Motor neuron (in vitro differentiated cells): ENCODE results near the gene COMT. TPM values are rescaled to one million over a fixed set of nuclear protein-coding genes. Genes with fewer than 3 reads are reported as not detected.

ENCODE experiments used
- ATAC-seq, 8 experiments: fragments of 200-7000 bp; cut with Tn5 transposase; replicated peaks in 6 of 8; 2 replicates each; pipeline ENCODE4 v1.8.0; 2021; ENCODE audit warnings: mild to moderate bottlenecking in 8 of 8, moderate library complexity in 8 of 8
- H3K27ac ChIP-seq, 2 donors: fragments of 250-450 bp; sonication (Bioruptor Pico); 2 replicates each; pipeline ENCODE4 v1.9.0; 2021; ENCODE audit warnings: antibody characterized with exemption in 2 of 2, mild to moderate bottlenecking in 2 of 2, moderate library complexity in 1 of 2
- H3K4me1 ChIP-seq, 2 donors: fragments of 250-450 bp; sonication (Bioruptor Pico); replicated peaks in 1 of 2; 2 replicates each; pipeline ENCODE4 v1.6.1; 2021; ENCODE audit warnings: antibody characterized with exemption in 2 of 2, mild to moderate bottlenecking in 2 of 2, moderate library complexity in 1 of 2
- H3K4me3 ChIP-seq, 5 donors: fragments of 250-450 bp; sonication (Bioruptor Pico); 2 replicates each; pipeline ENCODE4 v1.9.0; 2021; ENCODE audit warnings: antibody characterized with exemption in 5 of 5, mild to moderate bottlenecking in 5 of 5, moderate library complexity in 4 of 5
- WGBS, 10 experiments: fragments of 450-650 bp; shearing (Covaris generic); methylation state at CpG; one replicate each; pipeline ENCODE4 v1.0.0; 2022; 5-methylcytosine and 5-hydroxymethylcytosine counted together
- in situ Hi-C, 9 experiments: fragments of 400-800 bp; cut with MboI; loops; one replicate each; pipeline ENCODE4 v1.15.0; 2021; ENCODE audit warnings: low sequenced_read_pairs in 9 of 9, low pct_unique_long_range_greater_than_20kb in 2 of 9; ENCODE audit not compliant: unreplicated experiment in 9 of 9
- total RNA-seq, 8 experiments: library from RNA; unstranded; fragments of 300-600 nt; gene quantifications; 2 replicates each; pipeline versions ENCODE4 v1.2.3 to v1.2.4, GENCODE V29; 2022

The COMT gene
- total RNA-seq, 8 experiments from 2014 or later = 22.7 to 99.4 (median 40.8) TPM

DNA sequence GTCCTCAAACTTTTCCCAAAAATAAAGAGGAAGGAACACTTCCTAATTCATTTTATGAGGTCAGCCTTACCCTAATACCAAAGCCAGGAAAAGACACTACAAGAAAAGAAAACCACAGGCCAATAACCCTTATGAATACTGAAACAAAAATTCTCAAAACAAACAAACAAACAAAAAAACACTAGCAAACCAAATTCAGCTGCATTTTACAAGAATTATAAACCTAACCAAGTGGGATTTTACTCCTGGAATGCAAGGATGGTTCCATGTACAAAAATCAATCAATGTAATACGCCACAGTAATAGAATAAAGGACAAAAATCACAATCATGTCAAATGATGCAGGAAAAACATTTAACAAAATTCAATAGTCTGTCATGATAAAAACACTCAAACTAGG, 61.7 kb downstream of the COMT start:
- Histone ChIP-seq H3K4me1 (peaks cover 41 to 45% of the 10 kb centered on the region in 2 donors), H3K27ac (no peak overlapping the region), H3K4me3 (no peak overlapping the region)
- WGBS, 10 experiments = 62 to 100% (median 91%) methylated on average over 1 of the region's 1 CpG
- in situ Hi-C loops = no loop called here
- no peak for ATAC-seq

GRCh38 chr22:20004464-20004863, 62.9 kb downstream of the COMT start:
- H3K27ac ChIP-seq = no peak overlapping the region
- 17 to 100% (median 88%) methylated on average over 2 to 3 of the region's 3 CpGs for WGBS, 10 experiments
- peaks cover 30 to 33% of the 10 kb centered on the region in 2 donors for H3K4me1 ChIP-seq
- no peak overlapping the region for H3K4me3 ChIP-seq
- ATAC-seq = no peak
- in situ Hi-C loops = no loop called here

DNA sequence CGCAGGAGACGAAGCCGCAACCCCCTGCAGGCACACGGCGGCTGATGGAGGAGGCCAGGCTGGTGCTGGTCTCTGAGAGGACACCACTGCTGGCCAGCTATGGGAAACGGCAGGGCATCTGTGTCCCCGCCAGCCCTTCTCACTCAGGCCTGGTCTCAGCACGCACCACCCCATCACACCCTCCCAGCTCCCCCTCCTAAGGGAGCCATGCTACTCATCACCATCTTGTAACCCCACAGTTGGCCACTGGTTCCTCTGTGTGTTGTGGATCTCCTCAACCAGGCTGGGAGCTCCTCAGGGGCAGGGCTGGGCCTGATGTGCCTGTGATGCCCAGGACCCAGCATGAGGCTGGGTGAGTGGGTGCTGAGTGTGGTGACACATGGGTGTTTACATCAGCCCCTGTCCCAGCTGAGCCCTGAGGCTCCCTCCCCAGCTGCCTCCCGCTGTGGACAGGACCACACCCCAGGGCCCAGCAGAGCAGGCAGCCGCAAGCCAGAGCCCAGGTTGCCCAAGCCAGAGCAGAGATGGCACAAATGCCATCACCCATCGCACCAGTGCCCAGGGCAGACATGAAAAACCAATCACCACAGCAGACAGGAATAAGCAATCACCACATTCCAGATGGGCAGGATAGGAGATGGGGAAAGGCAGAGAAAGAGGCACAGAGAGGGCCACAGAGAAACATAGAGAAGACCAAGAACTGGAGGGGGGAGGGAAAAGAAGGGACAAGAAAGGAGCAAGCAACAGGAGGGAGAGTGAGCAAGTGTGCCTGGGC, 66.8 kb downstream of the COMT start:
- H3K4me1 ChIP-seq = peaks cover 12 to 19% of the 10 kb centered on the region in 2 donors
- in situ Hi-C loops = no loop called here
- H3K27ac ChIP-seq = no peak overlapping the region
- 78 to 100% (median 84%) methylated on average over 1 to 6 of the region's 11 CpGs; no CpG with 5 or more reads in 2 of the 10 experiments for whole genome bisulfite sequencing, 10 experiments
- ATAC-seq = peak in 5 of 8 experiments; percentile 17 to 58 (median 31)
- no peak overlapping the region for H3K4me3 ChIP-seq

GRCh38 chr22:20009018-20009491, 67.5 kb downstream of the COMT start:
- ATAC-seq = no peak
- H3K4me1 ChIP-seq = peaks cover 15 to 19% of the 10 kb centered on the region in 2 donors
- WGBS, 10 experiments = 91 to 100% (median 100%) methylated on average over 1 to 6 of the region's 9 CpGs; no CpG with 5 or more reads in 4 of the 10 experiments
- in situ Hi-C loops = no loop called here
- H3K27ac ChIP-seq = no peak overlapping the region
- no peak overlapping the region for H3K4me3 ChIP-seq

DNA sequence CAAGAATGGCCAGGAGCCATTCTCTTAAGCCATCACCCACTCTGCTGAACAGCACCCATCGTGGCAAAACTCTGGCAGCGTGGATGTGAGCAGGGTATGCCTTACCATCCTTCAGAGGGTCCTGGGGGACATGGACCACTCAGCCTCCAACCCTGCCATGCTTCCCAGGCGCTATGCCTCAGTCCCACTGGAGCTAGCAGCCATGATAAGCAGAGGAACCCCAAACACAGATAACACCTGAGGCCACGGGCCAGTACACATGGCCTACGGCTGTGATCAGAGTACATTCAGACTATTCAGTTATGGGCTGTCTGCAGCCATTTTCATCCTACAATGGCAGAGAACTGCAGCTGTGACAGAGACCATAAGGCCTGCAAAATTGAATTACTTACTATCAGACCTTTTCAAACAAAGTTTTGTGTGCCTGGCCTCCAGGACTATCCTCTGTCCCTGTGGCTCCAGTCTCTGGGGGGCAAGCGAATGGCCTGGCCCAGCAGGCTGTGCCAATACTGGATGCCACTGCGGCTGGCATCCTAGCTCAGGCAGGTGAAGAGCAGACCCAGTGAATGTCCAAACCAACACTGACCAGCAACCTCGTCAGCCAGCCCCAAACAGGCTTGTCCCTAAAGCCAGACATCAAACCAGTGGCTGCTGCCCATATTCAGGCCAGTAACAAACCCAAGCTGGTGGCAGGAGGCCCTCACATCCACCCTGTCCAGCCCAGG, 68.2 kb downstream of the COMT start:
- no peak for ATAC-seq
- H3K4me3 ChIP-seq = no peak overlapping the region
- in situ Hi-C loops = loop anchor here in 1 of 9 experiments (10.0 kb wide), 1 partner anchor 55 kb away; no protein-coding TSS in a partner anchor
- H3K27ac ChIP-seq = peak overlapping the region in 1 of 2 donors; percentile 13
- 77 to 100% (median 98%) methylated on average over 2 to 6 of the region's 8 CpGs; no CpG with 5 or more reads in 6 of the 10 experiments for WGBS, 10 experiments
- peaks cover 15 to 19% of the 10 kb centered on the region in 2 donors for H3K4me1 ChIP-seq

DNA sequence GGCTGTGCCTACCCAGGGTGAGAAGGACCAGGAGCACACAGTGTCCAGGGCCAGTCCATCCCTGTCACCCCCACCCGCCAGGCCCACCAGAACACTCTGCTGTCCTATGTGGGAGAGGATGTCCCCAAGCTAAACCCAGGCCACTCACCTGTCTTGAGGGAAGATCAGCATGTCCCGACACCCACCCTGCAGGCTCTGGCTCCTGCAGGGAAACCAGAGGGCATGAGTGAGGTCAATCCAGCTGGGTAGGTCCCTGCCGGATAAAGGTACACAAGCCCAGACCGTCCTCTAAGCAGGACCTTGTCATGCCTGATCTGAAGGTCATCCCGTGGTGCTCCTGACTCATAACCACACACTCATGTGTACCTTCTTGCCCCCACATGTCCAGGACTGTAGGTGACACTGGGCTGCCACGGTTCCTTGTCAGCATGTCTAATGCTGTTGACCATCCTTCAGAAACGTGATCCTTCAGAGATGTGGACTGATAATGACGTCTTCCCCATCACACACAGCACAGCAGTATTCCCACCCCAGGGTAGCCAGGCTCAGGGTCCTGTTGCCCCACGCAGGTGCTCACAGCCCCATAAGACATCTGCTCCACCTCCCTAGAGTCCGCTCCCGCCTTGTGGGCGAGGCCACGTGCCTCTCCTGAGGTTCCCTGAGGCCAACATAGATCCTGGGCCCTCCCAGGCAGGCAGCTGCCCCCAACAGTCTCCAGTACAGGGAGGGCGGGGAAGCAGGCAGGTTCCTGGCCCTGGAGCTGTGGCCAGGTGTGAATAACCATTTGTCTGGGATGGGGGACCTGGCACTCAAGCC, 68.9 kb downstream of the COMT start:
- no peak overlapping the region for H3K4me3 ChIP-seq
- in situ Hi-C loops = loop anchor here in 1 of 9 experiments (10.0 kb wide), 1 partner anchor 56 kb away; no protein-coding TSS in a partner anchor
- 65 to 100% (median 90%) methylated on average over 2 to 6 of the region's 14 CpGs; no CpG with 5 or more reads in 3 of the 10 experiments for WGBS, 10 experiments
- H3K4me1 ChIP-seq = peaks cover 20% of the 10 kb centered on the region in 2 donors
- ATAC-seq = peak in 2 of 8 experiments; percentile 7 to 17
- peak overlapping the region; percentile 21 to 47 for H3K27ac ChIP-seq

DNA sequence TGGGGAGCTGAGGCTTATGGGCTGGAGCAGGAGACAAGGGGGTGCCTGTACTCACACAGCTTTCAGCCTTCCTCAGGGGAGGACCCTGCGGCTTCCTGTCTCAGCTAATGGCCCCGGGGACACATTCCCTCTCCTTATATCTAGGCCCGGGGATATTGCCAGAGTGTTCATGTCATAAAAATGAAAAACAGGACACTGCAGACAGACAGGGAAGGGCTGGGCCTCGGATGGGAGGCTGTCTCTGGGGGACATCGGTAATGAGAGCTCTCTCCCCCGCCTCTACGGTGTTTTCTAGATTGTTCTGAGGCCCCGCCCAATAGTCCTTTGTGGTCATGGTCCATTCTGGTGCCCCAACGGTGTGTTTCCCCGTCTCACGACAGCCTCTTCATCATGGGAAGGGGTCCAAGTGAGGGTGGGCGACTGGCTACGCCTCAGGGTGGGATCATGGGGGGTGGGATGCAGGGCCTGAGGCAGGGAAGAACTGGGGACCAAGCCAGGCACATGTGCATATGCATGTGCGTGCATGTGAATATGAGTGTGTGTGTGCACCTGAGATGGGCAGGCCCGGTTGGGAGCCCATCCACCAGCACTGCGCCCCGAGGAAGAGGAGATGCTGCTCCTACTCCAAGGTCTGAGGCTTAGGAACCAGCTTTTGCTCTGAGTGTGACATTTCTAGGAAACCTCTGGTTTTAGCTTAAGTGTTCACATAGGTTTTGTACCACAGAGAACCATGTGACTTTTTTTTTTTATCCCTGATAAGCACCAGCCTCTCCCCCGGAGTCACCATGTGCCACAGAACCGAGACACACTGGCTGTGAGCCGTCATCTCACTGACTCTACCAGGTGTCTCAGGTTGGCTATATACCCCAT, 69.8 kb downstream of the COMT start:
- no peak overlapping the region for H3K4me3 ChIP-seq
- peak overlapping the region; percentile 13 to 47 for H3K27ac ChIP-seq
- peaks cover 22 to 24% of the 10 kb centered on the region in 2 donors for H3K4me1 ChIP-seq
- ATAC-seq = peak in 2 of 8 experiments; percentile 9 to 22
- in situ Hi-C loops = loop anchor here in 1 of 9 experiments (10.0 kb wide), 1 partner anchor 57 kb away; no protein-coding TSS in a partner anchor
- 22 to 100% (median 80%) methylated on average over 1 to 3 of the region's 20 CpGs; no CpG with 5 or more reads in 3 of the 10 experiments for WGBS, 10 experiments

GRCh38 chr22:20011993-20012740, 70.6 kb downstream of the COMT start:
- WGBS, 10 experiments = 100% methylated on average over 1 of the region's 7 CpGs; no CpG with 5 or more reads in 8 of the 10 experiments
- Histone ChIP-seq H3K27ac (no peak overlapping the region), H3K4me3 (no peak overlapping the region), H3K4me1 (peaks cover 22 to 24% of the 10 kb centered on the region in 2 donors)
- no peak for ATAC-seq
- in situ Hi-C loops = loop anchor here in 1 of 9 experiments (10.0 kb wide), 1 partner anchor 57 kb away; no protein-coding TSS in a partner anchor

DNA sequence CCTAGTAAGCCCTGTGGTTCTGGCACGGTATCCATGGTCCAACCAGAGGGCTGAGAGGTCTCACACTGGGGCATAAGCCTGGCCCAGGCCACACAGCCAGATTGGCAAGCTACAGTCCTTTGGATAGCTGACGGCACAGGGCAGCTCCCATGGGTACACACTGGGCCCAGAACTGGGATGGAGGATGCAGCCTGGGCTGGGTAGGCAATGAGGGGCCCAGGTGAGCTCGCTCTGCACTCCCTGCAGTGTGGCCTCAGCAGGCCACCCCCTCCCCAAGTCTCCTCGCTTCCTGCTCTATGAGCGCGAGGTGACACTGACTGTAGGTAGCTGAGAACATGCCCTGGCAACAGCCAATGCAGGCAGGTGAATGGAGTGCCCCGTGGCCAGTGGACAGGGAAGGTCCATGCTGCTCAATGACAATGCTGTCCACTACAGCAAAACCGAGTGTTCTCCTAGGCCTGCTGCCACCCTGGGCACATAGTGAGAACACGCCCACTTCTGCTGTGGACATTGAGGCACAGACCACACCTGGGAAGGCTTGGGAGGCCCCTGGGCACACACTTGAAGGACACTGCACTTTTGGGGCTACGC, 71.3 kb downstream of the COMT start:
- 73 to 100% methylated on average over 1 to 4 of the region's 10 CpGs; no CpG with 5 or more reads in 8 of the 10 experiments for WGBS, 10 experiments
- Histone ChIP-seq H3K27ac (peak overlapping the region in 1 of 2 donors; percentile 7), H3K4me3 (no peak overlapping the region), H3K4me1 (peaks cover 22 to 27% of the 10 kb centered on the region in 2 donors)
- ATAC-seq = no peak
- in situ Hi-C loops = loop anchor here in 1 of 9 experiments (10.0 kb wide), 1 partner anchor 58 kb away; no protein-coding TSS in a partner anchor

GRCh38 chr22:20013382-20013871, 71.9 kb downstream of the COMT start:
- Histone ChIP-seq H3K4me1 (peaks cover 22 to 27% of the 10 kb centered on the region in 2 donors), H3K27ac (no peak overlapping the region), H3K4me3 (no peak overlapping the region)
- 0% methylated on average over 1 to 3 of the region's 11 CpGs; no CpG with 5 or more reads in 7 of the 10 experiments for WGBS, 10 experiments
- peak; percentile 4 to 62 (median 51) for ATAC-seq
- in situ Hi-C loops = loop anchor here in 1 of 9 experiments (10.0 kb wide), 1 partner anchor 59 kb away; no protein-coding TSS in a partner anchor
